SK-N-MC (cell line): Measurements from ENCODE around the gene FKBP6.

Experiments used
- EZH2 ChIP-seq: fragments of 200-600 bp; sonication (generic); IDR thresholded peaks from one replicate; pipeline ENCODE4 v1.6.1; 2017; ENCODE audit warnings: antibody characterized with exemption
- FOXP2 ChIP-seq: optimal IDR thresholded peaks from 2 replicates; pipeline ENCODE3; 2011; ENCODE audit warnings: mild to moderate bottlenecking, moderate library complexity; ENCODE audit not compliant: insufficient read depth; ENCODE audit errors: extremely low read length, control extremely low read depth
- POLR2AphosphoS5 ChIP-seq: IDR thresholded peaks from 2 replicates; pipeline ENCODE4 v1.6.1; 2012; ENCODE audit warnings: mild to moderate bottlenecking, low read depth, low read length, borderline replicate concordance

DNA sequence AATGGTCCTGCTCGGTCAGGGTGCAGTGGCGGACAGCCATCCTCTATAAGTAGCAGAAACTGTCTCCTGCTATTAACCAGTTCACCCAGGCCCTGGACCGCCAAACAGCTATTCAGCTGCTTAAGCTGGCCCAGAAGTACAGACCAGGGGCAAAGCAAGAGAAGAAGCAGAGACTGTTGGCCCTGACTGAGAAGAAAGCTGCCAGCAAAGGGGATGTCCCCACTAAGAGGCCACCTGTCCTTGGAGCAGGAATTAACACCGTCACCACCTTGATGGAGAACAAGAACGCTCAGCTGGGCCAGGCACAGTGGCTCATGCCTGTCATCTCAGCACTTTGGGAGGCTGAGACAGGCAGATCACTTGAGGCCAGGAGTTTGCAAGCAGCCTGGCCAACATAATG is 13.7 kb upstream of the FKBP6 start:
- TF ChIP-seq POLR2AphosphoS5 (no peak), EZH2 (no peak), FOXP2 (no peak)
